Measurements from ENCODE around the gene RET. TPM values are rescaled to one million over a fixed set of nuclear protein-coding genes. Genes with fewer than 3 reads are reported as not detected.
"Not testable (repeated sequence)": the region's sequence is repeated elsewhere in the genome, so short reads cannot be mapped to it uniquely, and the experiment has no call there.

Gene RET
- total RNA-seq, 3 donors from 2014 or later = 0.66 to 1.8 (median 0.96) TPM

DNA sequence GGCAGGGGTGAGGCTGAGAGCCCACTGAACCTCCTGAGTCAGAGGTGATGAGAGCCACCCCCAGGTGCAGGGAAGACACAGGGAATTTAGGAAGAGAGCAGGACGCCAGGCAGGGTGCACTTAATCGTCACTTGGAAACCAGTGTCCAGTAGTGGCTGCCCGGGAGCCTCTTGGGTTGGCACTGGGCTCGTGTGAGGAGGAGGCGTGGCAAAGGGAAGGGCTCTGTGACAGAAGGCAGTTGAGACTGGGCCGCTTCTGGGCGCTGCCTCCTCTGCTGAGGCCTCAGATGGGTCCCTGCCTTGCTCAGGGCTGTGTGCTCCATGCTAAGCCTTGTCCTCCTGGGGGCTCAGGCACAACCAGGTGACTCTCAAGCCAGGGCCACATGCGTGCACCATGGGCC is 13.3 kb downstream of the RET start:
- Histone ChIP-seq H3K36me3 (no peaks in the 10 kb centered on the region), H3K4me1 (no peaks in the 10 kb centered on the region), H3K27ac (no peak overlapping the region), H3K9me3 (no peaks in the 10 kb centered on the region), H3K27me3 (peaks cover 0 to 6% of the 10 kb centered on the region in 2 donors), H3K4me3 (no peak overlapping the region)
- no peak for TF ChIP-seq POLR2AphosphoS5 (IDR thresholded peaks at IDR 0.05)
- no peak for TF ChIP-seq POLR2A (IDR thresholded peaks at IDR 0.05)
- TF ChIP-seq, protein P1, sequence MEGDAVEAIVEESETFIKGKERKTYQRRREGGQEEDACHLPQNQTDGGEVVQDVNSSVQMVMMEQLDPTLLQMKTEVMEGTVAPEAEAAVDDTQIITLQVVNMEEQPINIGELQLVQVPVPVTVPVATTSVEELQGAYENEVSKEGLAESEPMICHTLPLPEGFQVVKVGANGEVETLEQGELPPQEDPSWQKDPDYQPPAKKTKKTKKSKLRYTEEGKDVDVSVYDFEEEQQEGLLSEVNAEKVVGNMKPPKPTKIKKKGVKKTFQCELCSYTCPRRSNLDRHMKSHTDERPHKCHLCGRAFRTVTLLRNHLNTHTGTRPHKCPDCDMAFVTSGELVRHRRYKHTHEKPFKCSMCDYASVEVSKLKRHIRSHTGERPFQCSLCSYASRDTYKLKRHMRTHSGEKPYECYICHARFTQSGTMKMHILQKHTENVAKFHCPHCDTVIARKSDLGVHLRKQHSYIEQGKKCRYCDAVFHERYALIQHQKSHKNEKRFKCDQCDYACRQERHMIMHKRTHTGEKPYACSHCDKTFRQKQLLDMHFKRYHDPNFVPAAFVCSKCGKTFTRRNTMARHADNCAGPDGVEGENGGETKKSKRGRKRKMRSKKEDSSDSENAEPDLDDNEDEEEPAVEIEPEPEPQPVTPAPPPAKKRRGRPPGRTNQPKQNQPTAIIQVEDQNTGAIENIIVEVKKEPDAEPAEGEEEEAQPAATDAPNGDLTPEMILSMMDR (IDR thresholded peaks at IDR 0.05) = no peak
- no peak for DNase-seq (ENCODE audit: low spot score in 2 of 2)
- intact Hi-C loops (cut with DNase I; ENCODE audit: low total_unique reads) = no loop called here

DNA sequence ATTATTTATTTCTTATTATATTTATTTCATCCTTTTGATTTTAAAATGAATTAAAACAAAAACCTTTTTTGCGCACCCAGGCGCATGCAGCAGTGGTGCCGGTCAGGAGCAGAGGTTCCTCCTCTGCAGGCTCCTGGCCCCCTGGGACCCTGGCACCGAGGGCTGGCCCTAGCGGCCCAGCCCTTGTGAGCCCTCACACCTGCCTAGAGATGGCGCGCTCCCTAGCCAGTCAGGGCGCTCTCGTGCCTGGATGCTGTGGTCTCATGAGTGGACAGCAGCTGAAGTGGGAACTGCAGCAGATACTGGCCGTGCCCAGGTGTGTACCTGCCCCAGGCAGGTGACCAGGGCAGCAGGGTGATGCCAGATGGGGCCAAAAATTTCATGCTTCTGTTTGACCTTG is 13.8 kb downstream of the RET start:
- intact Hi-C loops (cut with DNase I; ENCODE audit: low total_unique reads) = no loop called here
- TF ChIP-seq POLR2A (IDR thresholded peaks at IDR 0.05) (no peak), POLR2AphosphoS5 (IDR thresholded peaks at IDR 0.05) (no peak)
- TF ChIP-seq, protein P1 (IDR thresholded peaks at IDR 0.05) = no peak
- H3K4me1 ChIP-seq = no peaks in the 10 kb centered on the region
- no peak overlapping the region for H3K4me3 ChIP-seq
- no peaks in the 10 kb centered on the region for H3K36me3 ChIP-seq
- no peak overlapping the region for H3K27ac ChIP-seq
- no peak for DNase-seq (ENCODE audit: low spot score in 2 of 2)
- no peaks in the 10 kb centered on the region for H3K9me3 ChIP-seq
- H3K27me3 ChIP-seq = peaks cover 0 to 6% of the 10 kb centered on the region in 2 donors

DNA sequence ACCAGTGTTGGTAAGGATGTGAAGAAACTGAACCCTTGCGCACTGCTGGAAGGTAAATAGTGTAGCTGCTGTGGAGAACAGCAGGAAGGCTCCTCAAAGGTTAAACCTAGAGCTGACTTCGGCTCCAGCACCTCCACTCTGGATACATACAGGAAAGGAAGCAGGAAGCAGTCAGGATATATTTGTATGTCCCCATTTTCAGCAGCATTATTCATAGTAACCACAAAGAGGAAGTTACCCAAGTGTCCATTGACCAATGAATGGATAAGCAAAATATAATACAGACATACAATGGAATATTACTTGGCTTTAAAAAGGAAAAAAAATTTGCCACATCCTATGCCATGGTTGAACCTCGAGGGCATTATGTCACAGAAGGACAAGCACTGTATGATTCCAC is 15.0 kb downstream of the RET start:
- H3K36me3 ChIP-seq = no peaks in the 10 kb centered on the region
- H3K27ac ChIP-seq = no peak overlapping the region
- H3K9me3 ChIP-seq = no peaks in the 10 kb centered on the region
- intact Hi-C loops (cut with DNase I; ENCODE audit: low total_unique reads) = no loop called here
- TF ChIP-seq, protein P1 (IDR thresholded peaks at IDR 0.05) = no peak
- TF ChIP-seq POLR2AphosphoS5 (IDR thresholded peaks at IDR 0.05) = no peak
- TF ChIP-seq POLR2A (IDR thresholded peaks at IDR 0.05) = no peak
- H3K4me3 ChIP-seq = no peak overlapping the region
- H3K27me3 ChIP-seq = peaks cover 0 to 6% of the 10 kb centered on the region in 2 donors
- H3K4me1 ChIP-seq = no peaks in the 10 kb centered on the region
- DNase-seq (ENCODE audit: low spot score in 2 of 2) = no peak

- TF ChIP-seq POLR2AphosphoS5 (IDR thresholded peaks at IDR 0.05) (no peak), POLR2A (IDR thresholded peaks at IDR 0.05) (no peak)
- TF ChIP-seq, protein P1 (IDR thresholded peaks at IDR 0.05) = no peak
- Histone ChIP-seq H3K36me3 (no peaks in the 10 kb centered on the region), H3K9me3 (no peaks in the 10 kb centered on the region), H3K4me3 (no peak overlapping the region), H3K4me1 (no peaks in the 10 kb centered on the region), H3K27ac (no peak overlapping the region), H3K27me3 (peaks cover 0 to 9% of the 10 kb centered on the region in 2 donors)
- intact Hi-C loops (cut with DNase I; ENCODE audit: low total_unique reads) = no loop called here
- DNase-seq (ENCODE audit: low spot score in 2 of 2) = no peak
Measured at GRCh38 chr10:43093423-43094076, 16.7 kb downstream of the RET start.

DNA sequence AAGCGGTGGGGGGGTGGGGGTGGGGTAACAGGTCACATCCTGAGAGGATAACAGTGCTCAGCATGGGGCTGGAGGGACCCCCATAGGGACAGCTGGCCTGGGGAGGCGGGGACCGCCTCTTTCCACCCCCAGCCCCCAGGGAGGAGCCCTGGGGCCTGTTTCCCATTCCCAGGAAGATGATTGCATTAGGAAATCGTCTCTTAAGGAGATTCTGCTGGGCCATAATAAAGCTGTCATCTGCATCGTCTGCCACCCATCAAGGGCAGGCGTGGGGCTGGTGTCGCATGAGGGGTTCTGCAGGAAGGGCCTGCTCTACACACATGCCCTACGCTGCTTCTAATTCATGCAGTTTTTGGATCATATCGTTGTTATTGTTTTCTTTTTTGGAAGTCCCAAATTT is 17.2 kb downstream of the RET start:
- Histone ChIP-seq H3K9me3 (no peaks in the 10 kb centered on the region), H3K27ac (no peak overlapping the region), H3K4me3 (no peak overlapping the region), H3K4me1 (no peaks in the 10 kb centered on the region), H3K36me3 (no peaks in the 10 kb centered on the region), H3K27me3 (peaks cover 0 to 4% of the 10 kb centered on the region in 2 donors)
- DNase-seq (ENCODE audit: low spot score in 2 of 2) = no peak
- intact Hi-C loops (cut with DNase I; ENCODE audit: low total_unique reads) = no loop called here
- TF ChIP-seq POLR2AphosphoS5 (IDR thresholded peaks at IDR 0.05) (no peak), POLR2A (IDR thresholded peaks at IDR 0.05) (no peak)
- TF ChIP-seq, protein P1 (IDR thresholded peaks at IDR 0.05) = no peak

GRCh38 chr10:43099339-43099738 is 22.5 kb downstream of the RET start:
- H3K36me3 ChIP-seq; H3K4me1 ChIP-seq; H3K27me3 ChIP-seq; H3K9me3 ChIP-seq; DNase-seq (ENCODE audit: low spot score in 2 of 2); H3K4me3 ChIP-seq; intact Hi-C loops (cut with DNase I; ENCODE audit: low total_unique reads); H3K27ac ChIP-seq: not testable (repeated sequence)
